K562 (cell line): ENCODE measurements around the gene ETS1. TPM values are rescaled to one million over a fixed set of nuclear protein-coding genes. Genes with fewer than 3 reads are reported as not detected.

Experiments used
- ATAC-seq: fragments of 200-7000 bp; cut with Tn5 transposase; 3 replicates; pipeline ENCODE4 v1.9.1; 2020; ENCODE audit warnings: moderate library complexity
- BruUV-seq: library from RNA; stranded (reverse); fragments of 400-500 nt; replicated peaks from 2 replicates; lab custom pipeline; 2021; lab: Mats Ljungman, UMichigan
- CTCF ChIA-PET: fragments of 300-600 bp; formaldehyde crosslinking; extraction: SDS; loops from one replicate; lab custom pipeline; 2021; ENCODE audit warnings: low intra/inter-chr PET ratio; lab: Yijun Ruan, JAX
- POLR2A ChIA-PET: fragments of 300-600, 350-650 bp; sonication (Branson Sonifier 250); formaldehyde crosslinking; extraction: SDS; loops from one replicate; lab custom pipeline; 2021; ENCODE audit warnings: antibody characterized with exemption, inconsistent platforms; lab: Yijun Ruan, JAX
- DNase-seq, 4 experiments: peaks; one replicate each; pipeline versions ENCODE4 v3.0.0 to v3.0.0-alpha.2; 2011 to 2018; ENCODE audit warnings: low spot score in 3 of 4, mixed read lengths in 3 of 4; ENCODE audit errors: extremely low read depth in 1 of 4
- FAIRE-seq: peaks from 2 replicates; lab custom pipeline; 2011; peaks lifted over from hg19 to GRCh38; lab: Jason Lieb, UNC
- H2AFZ ChIP-seq: 2 replicates; pipeline ENCODE4 v1.6.0; 2011; ENCODE audit warnings: low read depth, low read length, control low read depth, inconsistent platforms
- H3K27ac ChIP-seq: fragments of 200-600 bp; 3 replicates; pipeline ENCODE4 v1.8.0; 2011; ENCODE audit warnings: low read depth, mild to moderate bottlenecking, control low read depth, inconsistent platforms, low read length, moderate library complexity, mixed read lengths; ENCODE audit errors: extremely low read depth
- H3K27me3 ChIP-seq, 2 experiments: fragments of 300-600 bp in 1 of 2; 2 replicates in 1 of 2; 3 replicates in 1 of 2; pipeline versions ENCODE4 v1.6.0 to v1.8.0; 2011; ENCODE audit warnings: inconsistent platforms in 2 of 2, low read length in 2 of 2, mild to moderate bottlenecking in 1 of 2, mixed read lengths in 1 of 2, moderate library complexity in 1 of 2; ENCODE audit not compliant: control insufficient read depth in 2 of 2, insufficient read depth in 2 of 2
- H3K36me3 ChIP-seq: fragments of 300-600 bp; 3 replicates; pipeline ENCODE4 v1.8.0; 2011; ENCODE audit warnings: mild to moderate bottlenecking, low read length, inconsistent platforms; ENCODE audit not compliant: control insufficient read depth, insufficient read depth
- H3K4me1 ChIP-seq, 2 experiments: fragments of 200-600 bp in 1 of 2; replicated peaks in 1 of 2; 2 replicates in 1 of 2; 3 replicates in 1 of 2; pipeline versions ENCODE4 v1.5.1 to v1.8.0; 2011; ENCODE audit warnings: inconsistent platforms in 2 of 2, low read length in 2 of 2, mild to moderate bottlenecking in 1 of 2, mixed read lengths in 1 of 2, moderate library complexity in 1 of 2; ENCODE audit not compliant: control insufficient read depth in 2 of 2, insufficient read depth in 2 of 2
- H3K4me2 ChIP-seq: 2 replicates; pipeline ENCODE4 v1.6.1; 2011; ENCODE audit warnings: low read length, control low read depth, inconsistent platforms, mixed read lengths; ENCODE audit not compliant: insufficient read depth
- H3K4me3 ChIP-seq: fragments of 200-600 bp; sonication (generic), shearing (Covaris generic); 2 replicates; pipeline ENCODE4 v1.5.1; 2016; ENCODE audit warnings: control low read depth, inconsistent platforms
- H3K79me2 ChIP-seq: fragments of 200-600 bp; 3 replicates; pipeline ENCODE4 v1.8.0; 2011; ENCODE audit warnings: low read length, inconsistent platforms; ENCODE audit not compliant: control insufficient read depth, insufficient read depth
- H3K9ac ChIP-seq, 2 experiments: 2 replicates each; pipeline versions ENCODE4 v1.6.0 to v1.6.1; 2011; ENCODE audit warnings: low read depth in 2 of 2, low read length in 2 of 2, control low read depth in 1 of 2, inconsistent platforms in 1 of 2, mild to moderate bottlenecking in 1 of 2, mixed read lengths in 1 of 2; ENCODE audit not compliant: insufficient read depth in 1 of 2
- H3K9me1 ChIP-seq: one replicate; pipeline ENCODE4 v1.6.0; 2011; ENCODE audit warnings: inconsistent platforms, mild to moderate bottlenecking, low read length, moderate library complexity; ENCODE audit not compliant: control insufficient read depth, insufficient read depth
- H3K9me3 ChIP-seq: replicated peaks from 2 replicates; pipeline ENCODE4 v1.5.1; 2011; ENCODE audit warnings: low read depth, low read length, inconsistent platforms; ENCODE audit not compliant: control insufficient read depth, insufficient read depth
- H4K20me1 ChIP-seq: replicated peaks from 2 replicates; pipeline ENCODE4 v1.6.1; 2011; ENCODE audit warnings: low read length, inconsistent platforms, mixed read lengths; ENCODE audit not compliant: control insufficient read depth, insufficient read depth
- CAMTA2 ChIP-seq: fragments of 250-450 bp; sonication (Bioruptor Pico); conservative IDR thresholded peaks from 2 replicates; pipeline ENCODE4 v1.5.1; 2022
- CBX1 ChIP-seq: sonication (generic); IDR thresholded peaks from 2 replicates; pipeline ENCODE4 v1.6.1; 2016; ENCODE audit warnings: antibody characterized with exemption, low read depth, mild to moderate bottlenecking
- DEAF1 ChIP-seq: fragments of 450-650 bp; formaldehyde crosslinking; IDR thresholded peaks from 2 replicates; pipeline ENCODE4 v1.4.0; 2020; ENCODE audit warnings: mild to moderate bottlenecking, moderate library complexity
- FOSL1 ChIP-seq: fragments of 200-800 bp; sonication (Bioruptor generic); conservative IDR thresholded peaks from 2 replicates; pipeline ENCODE4 v1.6.1; 2016; ENCODE audit warnings: missing genetic modification characterization, missing compliant biosample characterization
- FUS ChIP-seq: fragments of 200-400 bp; formaldehyde crosslinking; optimal IDR thresholded peaks from 2 replicates; pipeline ENCODE3; 2017; ENCODE audit warnings: low read depth, low read length
- HLTF ChIP-seq: fragments of 450-650 bp; IDR thresholded peaks from 2 replicates; pipeline ENCODE4 v1.6.1; 2016
- MAFG ChIP-seq: fragments of 450-650 bp; conservative IDR thresholded peaks from 2 replicates; pipeline ENCODE4 v1.6.1; 2016; ENCODE audit warnings: missing genetic modification characterization, missing compliant biosample characterization
- MCM5 ChIP-seq: fragments of 450-650 bp; IDR thresholded peaks from 2 replicates; pipeline ENCODE4 v1.6.1; 2016; ENCODE audit warnings: low read depth
- MTF1 ChIP-seq: fragments of 250-450 bp; sonication (Bioruptor Pico); IDR thresholded peaks from 2 replicates; pipeline ENCODE4 v1.9.0; 2021; ENCODE audit warnings: moderate library complexity, mild to moderate bottlenecking, inconsistent platforms, borderline replicate concordance
- NR2C1 ChIP-seq, 2 experiments: fragments of 450-650 bp; IDR thresholded peaks; 2 replicates each; pipeline ENCODE4 v1.6.1; 2017; ENCODE audit warnings: mild to moderate bottlenecking in 2 of 2, antibody characterized with exemption in 1 of 2, inconsistent platforms in 1 of 2, missing compliant biosample characterization in 1 of 2, missing genetic modification characterization in 1 of 2
- PHB ChIP-seq: fragments of 250-450 bp; sonication (Bioruptor Pico); IDR thresholded peaks from 2 replicates; pipeline ENCODE4 v1.5.0; 2021
- POLR2AphosphoS2 ChIP-seq: IDR thresholded peaks from 2 replicates; pipeline ENCODE4 v1.6.1; 2012; ENCODE audit warnings: low read length, improper control_type of control experiment
- SPI1 ChIP-seq: IDR thresholded peaks from 2 replicates; pipeline ENCODE4 v1.6.1; 2011; ENCODE audit warnings: low read depth, low read length, control low read depth, borderline replicate concordance
- ZFP36 ChIP-seq: fragments of 150-350 bp; IDR thresholded peaks from 2 replicates; pipeline ENCODE4 v1.6.1; 2018; ENCODE audit warnings: low read length, low read depth; ENCODE audit not compliant: partially characterized antibody
- ZNF79 ChIP-seq: fragments of 250-450 bp; sonication (Bioruptor Pico); IDR thresholded peaks from 2 replicates; pipeline ENCODE4 v1.4.0; 2020; ENCODE audit warnings: low read depth, mild to moderate bottlenecking, moderate library complexity
- WGBS: fragments of 100-300 bp; shearing (Covaris generic); methylation state at CpG from one replicate; pipeline ENCODE4 v1.1.6; 2016; ENCODE audit warnings: low coverage, mixed read lengths; ENCODE audit not compliant: insufficient coverage; ENCODE audit errors: missing lambda C conversion rate; 5-methylcytosine and 5-hydroxymethylcytosine counted together
- in situ Hi-C: fragments of 300-500 bp; cut with MboI; formaldehyde crosslinking; loops from 4 replicates; pipeline ENCODE4 v1.15.0; 2018; ENCODE audit warnings: inconsistent platforms, mixed read lengths
- intact Hi-C: fragments of 100-400 bp; cut with micrococcal nuclease; formaldehyde crosslinking; loops from 2 replicates; pipeline ENCODE4 v1.14.2; 2022
- polyA plus RNA-seq, 8 experiments: library from polyadenylated mRNA; depleted of rRNA in 4 of 8; stranded (reverse) in 5 of 8; unstranded in 3 of 8; fragments of >200 nt; fragmentation: Nextera tagmentation in 2 of 8; fragmentation: Illumina TruSeq in 1 of 8; extraction: Ambion mirVana in 2 of 8; extraction: Trizol in 1 of 8; gene quantifications; 2 replicates each; pipeline versions ENCODE4 v1.2.1 to v1.2.3, GENCODE V29; 2011 to 2014; ENCODE audit warnings: inconsistent platforms in 1 of 8, missing spikeins in 1 of 8
- total RNA-seq, 7 experiments: library from RNA; depleted of rRNA in 6 of 7; stranded (reverse); fragments of >200 nt in 6 of 7; fragmentation: Illumina TruSeq in 2 of 7; extraction: Trizol in 2 of 7; gene quantifications; 2 replicates each; pipeline versions ENCODE4 v1.2.1 to v1.2.3, GENCODE V29; 2011 to 2021; ENCODE audit warnings: low replicate concordance in 1 of 7

Gene ETS1
- total and polyA plus RNA-seq, 9 of the 15 experiments (the other 6 are each of a cell fraction or from before 2014, with no cell fraction given), result 0.04 to 1.4 (median 0.23) TPM

DNA sequence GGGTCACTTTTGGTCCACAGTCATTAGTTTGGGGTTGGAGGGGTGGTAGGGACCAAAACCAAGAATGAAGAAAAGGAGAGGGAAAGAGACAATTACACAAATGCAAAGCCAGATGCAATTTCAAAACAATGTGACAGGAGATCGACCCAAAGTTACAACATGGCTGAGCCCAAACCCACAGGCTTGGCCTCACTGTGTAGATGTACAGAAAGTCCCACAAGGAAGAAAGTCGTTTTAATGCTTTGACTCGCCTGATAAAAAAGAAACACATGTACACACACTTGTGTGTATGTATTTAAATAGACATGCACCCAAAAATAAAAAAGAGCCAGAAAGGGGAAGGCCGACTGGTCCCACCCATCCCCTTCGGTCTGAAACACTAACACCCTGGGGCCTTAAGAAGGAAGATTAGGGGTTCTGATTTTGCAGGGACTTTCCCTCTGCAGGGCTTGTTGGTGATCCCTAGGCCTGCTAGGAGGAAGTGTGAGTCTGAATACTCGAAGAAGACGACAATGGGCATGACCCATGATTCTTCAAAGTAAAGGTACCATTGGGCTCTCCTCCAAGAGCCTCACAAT, 104.1 kb downstream of the ETS1 start:
- in situ Hi-C loops, result no loop called here
- TF ChIP-seq PHB (CRISPR knock-in tag) (no peak), HLTF (no peak), FUS (no peak), CBX1 (no peak), FOSL1 (tag) (no peak), ZNF79 (CRISPR knock-in tag) (no peak), MCM5 (no peak), ZFP36 (no peak), CAMTA2 (CRISPR knock-in tag) (no peak), SPI1 (no peak), MTF1 (CRISPR knock-in tag) (no peak), POLR2AphosphoS2 (no peak), NR2C1 (IDR thresholded peaks at IDR 0.05) (no peak), NR2C1 (tag; IDR thresholded peaks at IDR 0.05) (no peak), DEAF1 (CRISPR knock-in tag) (no peak), MAFG (tag) (no peak)
- ChIA-PET CTCF (no interaction called here), POLR2A (no interaction called here)
- H3K9ac ChIP-seq, result no peak overlapping the region
- FAIRE-seq (no peak), DNase-seq (no peak), ATAC-seq (no peak)
- intact Hi-C loops, result no loop called here
- WGBS, result 6% methylated on average over 7 of the region's 7 CpGs
- no peak overlapping the region for H3K4me2 ChIP-seq
- no peak overlapping the region for H3K27ac ChIP-seq
- no peaks in the 10 kb centered on the region for H3K36me3 ChIP-seq
- no peaks in the 10 kb centered on the region for H3K9me3 ChIP-seq
- H4K20me1 ChIP-seq, result no peaks in the 10 kb centered on the region
- BruUV-seq, result no TSS peak
- no peaks in the 10 kb centered on the region; a peak in 1 of 5 replicates for H3K4me1 ChIP-seq
- no peak overlapping the region for H2AFZ ChIP-seq
- H3K4me3 ChIP-seq, result no peak overlapping the region
- H3K9me1 ChIP-seq, result no peaks in the 10 kb centered on the region
- H3K27me3 ChIP-seq, result peaks cover 0 to 4% of the 10 kb centered on the region in 2 experiments; a peak in 1 of 5 replicates
- no peaks in the 10 kb centered on the region for H3K79me2 ChIP-seq
